Endothelial cell of umbilical vein (primary cell): ENCODE results near the gene NAALADL1.

Experiments used
- EZH2 ChIP-seq: IDR thresholded peaks from 2 replicates; pipeline ENCODE4 v1.6.1; 2012; ENCODE audit warnings: borderline replicate concordance, low read depth, mild to moderate bottlenecking, moderate library complexity, low read length, inconsistent platforms; ENCODE audit not compliant: severe bottlenecking
- POLR2AphosphoS5 ChIP-seq: IDR thresholded peaks from 2 replicates; pipeline ENCODE4 v1.6.1; 2012; ENCODE audit warnings: low read depth, mild to moderate bottlenecking, control low read depth, low read length, moderate library complexity; ENCODE audit not compliant: insufficient read depth
- TF ChIP-seq, protein P1 (sequence below), 2 donors: IDR thresholded peaks; 1 replicate in 1 of 2; 2 replicates in 1 of 2; pipeline ENCODE4 v1.5.1; 2011; ENCODE audit warnings: low read length in 2 of 2, mild to moderate bottlenecking in 2 of 2, moderate library complexity in 2 of 2, control low read depth in 1 of 2, inconsistent platforms in 1 of 2, low read depth in 1 of 2; ENCODE audit not compliant: insufficient read depth in 1 of 2; ENCODE audit errors: extremely low read depth in 1 of 2

DNA sequence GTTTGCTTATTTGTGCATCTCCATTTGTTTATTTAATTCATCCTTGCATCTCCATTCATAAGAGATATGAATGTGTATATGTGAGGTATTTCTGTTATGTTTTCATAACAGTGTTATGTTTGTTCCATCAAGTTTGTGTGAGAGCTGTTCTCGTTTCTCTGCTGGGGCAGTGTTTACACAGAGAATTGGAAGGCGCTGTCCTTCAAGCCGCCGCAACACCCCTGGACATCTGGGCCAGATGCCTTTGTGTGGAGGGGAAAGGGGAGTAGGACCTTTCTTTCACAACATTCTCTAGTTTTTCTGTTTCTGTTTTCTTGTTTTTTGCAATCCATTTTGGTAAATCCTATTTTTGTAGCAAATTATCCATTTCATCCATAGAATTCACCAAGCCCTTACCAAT, 46.3 kb upstream of the NAALADL1 start:
- TF ChIP-seq, protein P1, sequence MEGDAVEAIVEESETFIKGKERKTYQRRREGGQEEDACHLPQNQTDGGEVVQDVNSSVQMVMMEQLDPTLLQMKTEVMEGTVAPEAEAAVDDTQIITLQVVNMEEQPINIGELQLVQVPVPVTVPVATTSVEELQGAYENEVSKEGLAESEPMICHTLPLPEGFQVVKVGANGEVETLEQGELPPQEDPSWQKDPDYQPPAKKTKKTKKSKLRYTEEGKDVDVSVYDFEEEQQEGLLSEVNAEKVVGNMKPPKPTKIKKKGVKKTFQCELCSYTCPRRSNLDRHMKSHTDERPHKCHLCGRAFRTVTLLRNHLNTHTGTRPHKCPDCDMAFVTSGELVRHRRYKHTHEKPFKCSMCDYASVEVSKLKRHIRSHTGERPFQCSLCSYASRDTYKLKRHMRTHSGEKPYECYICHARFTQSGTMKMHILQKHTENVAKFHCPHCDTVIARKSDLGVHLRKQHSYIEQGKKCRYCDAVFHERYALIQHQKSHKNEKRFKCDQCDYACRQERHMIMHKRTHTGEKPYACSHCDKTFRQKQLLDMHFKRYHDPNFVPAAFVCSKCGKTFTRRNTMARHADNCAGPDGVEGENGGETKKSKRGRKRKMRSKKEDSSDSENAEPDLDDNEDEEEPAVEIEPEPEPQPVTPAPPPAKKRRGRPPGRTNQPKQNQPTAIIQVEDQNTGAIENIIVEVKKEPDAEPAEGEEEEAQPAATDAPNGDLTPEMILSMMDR (IDR thresholded peaks at IDR 0.05; ENCODE audit: extremely low read depth in 1 of 2, insufficient read depth in 1 of 2, low read depth in 1 of 2, low read length in 2 of 2): no peak
- no peak for TF ChIP-seq EZH2
- no peak for TF ChIP-seq POLR2AphosphoS5
